Activated gamma-delta T cell treated with anti-CD3 and anti-CD28 coated beads, Interleukin-2, amount 50 U/mL, for 16 hours (primary cell): ENCODE results near the gene PDXK.

ENCODE experiments used
- DNase-seq: peaks from one replicate; pipeline ENCODE4 v3.0.0-alpha.2; 2020; ENCODE audit warnings: low read depth

PDXK gene

GRCh38 chr21:43764576-43765495 is 45.9 kb downstream of the PDXK start:
- DNase-seq: no peak

- no peak for DNase-seq
Measured at GRCh38 chr21:43766734-43767497, 48.0 kb downstream of the PDXK start.

- DNase-seq: no peak
Measured at GRCh38 chr21:43767498-43767983, 48.6 kb downstream of the PDXK start.

GRCh38 chr21:43767984-43768867 is 49.3 kb downstream of the PDXK start:
- no peak for DNase-seq

GRCh38 chr21:43768868-43769167 is 49.9 kb downstream of the PDXK start:
- no peak for DNase-seq

GRCh38 chr21:43769325-43769958 is 50.5 kb downstream of the PDXK start:
- no peak for DNase-seq

GRCh38 chr21:43770066-43770655 is 51.2 kb downstream of the PDXK start:
- DNase-seq: no peak

- DNase-seq: no peak
Measured at GRCh38 chr21:43771199-43771675, 52.3 kb downstream of the PDXK start.

- DNase-seq: no peak
Measured at GRCh38 chr21:43771698-43772424, 52.9 kb downstream of the PDXK start.

- DNase-seq: no peak
Measured at GRCh38 chr21:43772425-43772821, 53.5 kb downstream of the PDXK start.

- no peak for DNase-seq
Measured at GRCh38 chr21:43774163-43774562, 55.2 kb downstream of the PDXK start.

- no peak for DNase-seq
Measured at GRCh38 chr21:43775190-43775589, 56.3 kb downstream of the PDXK start.

- peak; percentile 79 for DNase-seq
Measured at GRCh38 chr21:43775795-43776430, 57.0 kb downstream of the PDXK start, which contains the start of gene CSTB. Gene CSTB (minus strand): TSS chr21:43776308. CDS start chr21:43776269, 39 bp downstream.

GRCh38 chr21:43777953-43778352 is 59.0 kb downstream of the PDXK start:
- no peak for DNase-seq

GRCh38 chr21:43778469-43779335 is 59.8 kb downstream of the PDXK start:
- no peak for DNase-seq

- no peak for DNase-seq
Measured at GRCh38 chr21:43779660-43780059, 60.7 kb downstream of the PDXK start.

GRCh38 chr21:43781846-43782245 is 62.9 kb downstream of the PDXK start:
- DNase-seq: no peak

- no peak for DNase-seq
Measured at GRCh38 chr21:43782431-43783097, 63.6 kb downstream of the PDXK start.
